NT2/D1 (cell line): ENCODE results near the gene PLK3.
A peak's percentile ranks its signal among the peaks of the same experiment; 100 is the strongest.

Experiments
- DNase-seq: peaks from one replicate; pipeline ENCODE4 v3.0.0-alpha.2; 2011; ENCODE audit warnings: low read depth, low spot score
- H3K27me3 ChIP-seq: 2 replicates; pipeline ENCODE4 v1.6.0; 2011; ENCODE audit warnings: mild to moderate bottlenecking; ENCODE audit not compliant: insufficient read length, insufficient read depth
- H3K36me3 ChIP-seq: 2 replicates; pipeline ENCODE4 v1.6.1; 2011; ENCODE audit warnings: mild to moderate bottlenecking, low read length, mixed read lengths; ENCODE audit not compliant: insufficient read depth, insufficient read length
- H3K4me1 ChIP-seq: 2 replicates; pipeline ENCODE4 v1.5.1; 2011; ENCODE audit not compliant: insufficient read depth, insufficient read length
- H3K4me3 ChIP-seq: 2 replicates; pipeline ENCODE4 v1.5.1; 2011; ENCODE audit warnings: low read depth; ENCODE audit not compliant: insufficient read length
- H3K9ac ChIP-seq: 2 replicates; pipeline ENCODE4 v1.6.0; 2011; ENCODE audit warnings: low read depth; ENCODE audit not compliant: insufficient read length
- H3K9me3 ChIP-seq: 2 replicates; pipeline ENCODE4 v1.5.1; 2011; ENCODE audit warnings: mild to moderate bottlenecking, low read length; ENCODE audit not compliant: insufficient read depth
- SUZ12 ChIP-seq: IDR thresholded peaks from 2 replicates; pipeline ENCODE4 v1.6.1; 2011; ENCODE audit not compliant: insufficient read length, insufficient read depth; ENCODE audit errors: extremely low read depth
- YY1 ChIP-seq: IDR thresholded peaks from 2 replicates; pipeline ENCODE4 v1.6.1; 2011; ENCODE audit not compliant: insufficient read length, insufficient read depth
- ZNF274 ChIP-seq: IDR thresholded peaks from 2 replicates; pipeline ENCODE4 v1.6.1; 2011; ENCODE audit warnings: mild to moderate bottlenecking, low read depth, low read length

Gene PLK3

GRCh38 chr1:44827197-44828002 lies 27.2 kb downstream of the PLK3 start:
- TF ChIP-seq SUZ12, result no peak
- H3K4me3 ChIP-seq, result no peak overlapping the region
- peaks cover 40% of the 10 kb centered on the region for H3K4me1 ChIP-seq
- no peak for DNase-seq
- H3K27me3 ChIP-seq, result no peaks in the 10 kb centered on the region
- no peak overlapping the region for H3K9ac ChIP-seq
- H3K36me3 ChIP-seq, result peaks cover 6% of the 10 kb centered on the region
- H3K9me3 ChIP-seq, result no peaks in the 10 kb centered on the region

GRCh38 chr1:44828003-44828651 lies 27.9 kb downstream of the PLK3 start:
- TF ChIP-seq SUZ12 (no peak), ZNF274 (no peak), YY1 (no peak)

DNA sequence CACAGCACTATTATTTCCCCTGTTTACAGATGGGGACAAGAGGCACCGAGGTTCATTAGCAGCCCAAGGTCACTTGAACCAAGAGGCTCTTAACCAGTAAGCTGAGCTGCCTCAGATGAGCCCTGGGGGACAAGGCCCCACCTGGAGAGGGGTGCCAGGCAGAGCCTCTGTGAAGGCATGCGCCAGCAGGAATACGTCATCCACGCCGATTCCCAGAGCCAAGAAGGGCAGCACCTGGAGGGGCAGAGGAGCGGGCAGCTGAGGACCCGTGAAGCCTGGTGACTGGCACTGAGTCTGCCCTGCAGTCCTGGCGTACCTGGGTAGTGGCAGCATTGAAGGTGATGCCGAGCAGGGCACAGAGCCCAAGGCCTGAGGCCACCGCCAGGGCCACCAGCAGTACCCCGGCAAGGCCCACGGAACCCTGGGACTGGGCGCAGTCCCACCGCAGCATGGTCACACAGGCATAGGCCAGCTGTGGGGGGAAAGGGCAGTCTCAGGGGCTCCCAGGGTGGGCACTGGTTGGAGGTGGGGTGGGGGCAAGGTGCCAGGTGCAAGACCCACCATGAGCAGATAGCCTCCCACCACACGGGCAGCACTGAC lies 28.8 kb downstream of the PLK3 start:
- H3K4me1 ChIP-seq, result peaks cover 42% of the 10 kb centered on the region
- no peak overlapping the region for H3K4me3 ChIP-seq
- no peaks in the 10 kb centered on the region for H3K9me3 ChIP-seq
- TF ChIP-seq ZNF274 (no peak), SUZ12 (no peak), YY1 (no peak)
- no peak overlapping the region for H3K9ac ChIP-seq
- DNase-seq, result no peak
- no peaks in the 10 kb centered on the region for H3K27me3 ChIP-seq
- peaks cover 6% of the 10 kb centered on the region for H3K36me3 ChIP-seq

More at GRCh38 chr1:44828003-44828651, 27.9 kb downstream of the PLK3 start:
- H3K4me3 ChIP-seq, result no peak overlapping the region
- no peaks in the 10 kb centered on the region for H3K9me3 ChIP-seq
- peaks cover 42% of the 10 kb centered on the region for H3K4me1 ChIP-seq
- peaks cover 6% of the 10 kb centered on the region for H3K36me3 ChIP-seq
- H3K9ac ChIP-seq, result no peak overlapping the region
- H3K27me3 ChIP-seq, result no peaks in the 10 kb centered on the region
- no peak for DNase-seq

DNA sequence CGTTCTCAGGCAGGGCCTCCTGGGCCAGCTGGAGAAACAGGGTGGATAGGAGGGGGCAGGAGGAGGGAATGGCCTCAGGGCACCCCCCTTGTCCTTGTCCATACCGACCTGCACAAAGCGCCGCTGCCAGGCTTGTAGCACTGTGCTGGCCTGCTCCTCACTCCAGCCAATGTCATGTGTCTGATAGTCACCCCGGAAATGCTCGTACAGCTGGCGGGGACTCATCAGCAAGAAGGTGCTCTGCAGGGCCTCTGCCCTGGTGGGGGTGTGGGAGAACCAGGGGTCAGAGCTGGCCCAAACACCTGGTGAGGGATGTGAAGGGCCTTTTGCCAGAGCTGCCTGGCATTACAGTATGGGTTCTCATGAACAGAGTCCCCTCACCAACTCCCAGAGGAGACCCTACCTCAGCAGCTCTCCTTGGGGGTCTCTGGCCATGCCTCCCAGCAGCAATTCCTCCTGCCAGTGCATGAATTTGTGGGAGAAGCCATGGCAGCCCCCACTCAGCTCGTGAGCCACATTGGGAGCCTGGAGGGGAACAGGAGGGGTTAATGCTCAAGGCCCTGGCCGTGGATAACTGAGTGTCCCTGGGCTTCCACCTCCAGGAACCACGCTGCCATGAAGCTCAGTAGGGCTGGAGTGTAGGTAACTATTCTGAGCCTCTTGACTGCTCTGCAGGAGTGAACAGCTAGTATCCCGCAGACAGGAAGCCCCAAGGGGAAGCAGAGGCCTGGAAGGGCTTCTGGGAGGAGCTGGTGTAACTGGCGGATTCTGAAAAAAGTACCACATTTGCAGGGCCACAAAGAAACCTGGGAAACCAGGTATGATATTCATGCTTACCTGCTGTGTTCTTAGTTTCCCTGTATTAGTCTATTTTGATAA lies 29.6 kb downstream of the PLK3 start:
- Histone ChIP-seq H3K27me3 (no peaks in the 10 kb centered on the region), H3K4me1 (peaks cover 42% of the 10 kb centered on the region), H3K9ac (no peak overlapping the region), H3K9me3 (no peaks in the 10 kb centered on the region), H3K4me3 (no peak overlapping the region), H3K36me3 (peaks cover 6% of the 10 kb centered on the region)
- no peak for TF ChIP-seq SUZ12
- peak; percentile 70 for TF ChIP-seq ZNF274
- DNase-seq, result no peak

- peaks cover 42% of the 10 kb centered on the region for H3K4me1 ChIP-seq
- H3K9ac ChIP-seq, result peak overlapping the region; percentile 14
- H3K36me3 ChIP-seq, result peaks cover 6% of the 10 kb centered on the region
- H3K27me3 ChIP-seq, result no peaks in the 10 kb centered on the region
- DNase-seq, result no peak
- H3K9me3 ChIP-seq, result no peaks in the 10 kb centered on the region
- H3K4me3 ChIP-seq, result no peak overlapping the region
- TF ChIP-seq ZNF274 (no peak), YY1 (no peak), SUZ12 (no peak)
Observed at GRCh38 chr1:44830900-44831304, 30.7 kb downstream of the PLK3 start.

GRCh38 chr1:44831516-44831915 lies 31.3 kb downstream of the PLK3 start:
- Histone ChIP-seq H3K27me3 (no peaks in the 10 kb centered on the region), H3K9ac (no peak overlapping the region), H3K4me1 (peaks cover 37% of the 10 kb centered on the region), H3K36me3 (peaks cover 6% of the 10 kb centered on the region), H3K4me3 (no peak overlapping the region), H3K9me3 (no peaks in the 10 kb centered on the region)
- DNase-seq, result no peak
- TF ChIP-seq ZNF274 (no peak), YY1 (no peak), SUZ12 (no peak)
